Small intestine (tissue), 7 donors: ENCODE measurements around the gene CAMK2G. TPM values are rescaled to one million over a fixed set of nuclear protein-coding genes. Genes with fewer than 3 reads are reported as not detected.

ENCODE experiments used
- DNase-seq, 2 donors: peaks; one replicate each; pipeline versions ENCODE4 v3.0.0 to v3.0.0-alpha.2; 2013
- FAIRE-seq: peaks from 2 replicates; lab custom pipeline; 2012; peaks lifted over from hg19 to GRCh38; lab: Jason Lieb, UNC
- H3K27ac ChIP-seq, 3 donors: one replicate each; pipeline ENCODE4 v1.5.1; 2013; ENCODE audit warnings: low read length in 2 of 3, mild to moderate bottlenecking in 2 of 3, control low read depth in 1 of 3, inconsistent platforms in 1 of 3, low read depth in 1 of 3, moderate library complexity in 1 of 3
- H3K27me3 ChIP-seq, 3 donors: one replicate each; pipeline ENCODE4 v1.6.1; 2013; ENCODE audit warnings: low read length in 3 of 3, inconsistent platforms in 1 of 3; ENCODE audit not compliant: control insufficient read depth in 3 of 3, insufficient read depth in 3 of 3
- H3K36me3 ChIP-seq, 3 donors: one replicate each; pipeline ENCODE4 v1.6.1; 2013; ENCODE audit warnings: low read length in 3 of 3, inconsistent platforms in 1 of 3, low read depth in 1 of 3, mild to moderate bottlenecking in 1 of 3, moderate library complexity in 1 of 3; ENCODE audit not compliant: control insufficient read depth in 3 of 3, insufficient read depth in 2 of 3
- H3K4me1 ChIP-seq, 3 donors: one replicate each; pipeline ENCODE4 v1.6.1; 2013; ENCODE audit warnings: low read length in 2 of 3, inconsistent platforms in 1 of 3, low read depth in 1 of 3, mild to moderate bottlenecking in 1 of 3, moderate library complexity in 1 of 3; ENCODE audit not compliant: control insufficient read depth in 3 of 3, insufficient read depth in 2 of 3
- H3K4me3 ChIP-seq, 3 donors: one replicate each; pipeline ENCODE4 v1.5.1; 2013; ENCODE audit warnings: low read length in 3 of 3, control low read depth in 1 of 3, inconsistent platforms in 1 of 3, low read depth in 1 of 3, mild to moderate bottlenecking in 1 of 3, moderate library complexity in 1 of 3
- H3K9me3 ChIP-seq, 2 donors: one replicate each; pipeline ENCODE4 v1.6.1; 2013; ENCODE audit warnings: low read depth in 1 of 2, low read length in 1 of 2; ENCODE audit not compliant: control insufficient read depth in 2 of 2, insufficient read depth in 1 of 2
- WGBS, 3 donors: extraction: QIAGEN DNeasy Blood & Tissue Kit; methylation state at CpG; one replicate each; pipeline ENCODE4 v1.1.7; 2013; 5-methylcytosine and 5-hydroxymethylcytosine counted together
- polyA plus RNA-seq, 4 donors: library from polyadenylated mRNA; stranded (reverse) in 3 of 4; unstranded in 1 of 4; fragments of 200-250 nt in 3 of 4; fragments of 120-200 nt in 1 of 4; gene quantifications; one replicate each; pipeline versions ENCODE4 v1.2.1 to v1.2.3, GENCODE V29; 2013
- donor health status: healthy with polysubstance abuse.
- donor health status: control.
- donor health status: control.
- donor health status: Bipolar disorder and iron deficiency.
- donor health status: healthy.

Gene CAMK2G
- polyA plus RNA-seq, 4 donors: 33.1 to 74.9 (median 46.8) TPM

GRCh38 chr10:73785721-73786511 is 88.4 kb downstream of the CAMK2G start:
- Histone ChIP-seq H3K4me1 (peaks cover 2 to 23% (median 15%) of the 10 kb centered on the region in 3 donors), H3K36me3 (peaks cover 8 to 37% (median 11%) of the 10 kb centered on the region in 3 donors), H3K9me3 (no peaks in the 10 kb centered on the region), H3K4me3 (peak overlapping the region; percentile 81 to 90 (median 87)), H3K27ac (peak overlapping the region; percentile 86 to 89 (median 87)), H3K27me3 (no peaks in the 10 kb centered on the region)
- FAIRE-seq (no peak), DNase-seq (peak; percentile 36 to 71)
- 0 to 1% (median 0%) methylated on average over 49 to 54 of the region's 54 CpGs for WGBS, 3 donors

DNA sequence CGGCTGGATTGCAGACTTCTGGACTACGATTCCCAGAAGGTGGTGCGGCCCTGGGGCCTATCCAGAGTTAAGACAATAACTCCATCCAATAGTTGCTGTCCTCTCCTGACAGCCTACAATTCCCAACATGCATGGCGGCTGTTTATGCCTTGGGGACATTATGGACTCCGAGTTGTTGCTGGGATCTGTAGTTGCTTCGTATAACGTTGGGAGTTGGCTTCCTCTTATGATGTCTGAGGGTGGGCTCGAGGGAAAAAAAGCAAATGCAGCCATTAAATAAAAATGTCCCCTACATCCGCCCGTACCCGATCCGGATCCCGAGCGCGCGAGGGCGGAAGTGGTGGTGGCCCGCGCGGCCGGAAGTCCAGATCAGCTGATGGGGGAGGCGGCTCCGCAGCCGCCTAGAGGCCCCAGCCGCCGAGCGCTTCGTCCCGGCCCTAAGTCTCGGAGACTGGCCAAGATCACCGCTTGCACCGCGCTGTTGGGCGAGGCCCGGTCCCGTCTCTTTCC is 89.1 kb downstream of the CAMK2G start, which contains the start of gene ZSWIM8:
Gene ZSWIM8 (plus strand): TSS at position 396 of the 510 bp plus-strand sequence. CDS start 273 bp downstream, outside the sequence.
- peak; percentile 84 for FAIRE-seq
- peak; percentile 95 to 97 for DNase-seq
- H3K4me3 ChIP-seq: peak within 1 kb of the TSS; percentile 81 to 90 (median 87)
- H3K9me3 ChIP-seq: no peaks in the 10 kb centered on the region
- H3K36me3 ChIP-seq: peaks cover 3 to 31% (median 11%) of the 10 kb centered on the region in 3 donors
- peaks cover 2 to 30% (median 21%) of the 10 kb centered on the region in 3 donors for H3K4me1 ChIP-seq
- H3K27me3 ChIP-seq: no peaks in the 10 kb centered on the region
- peak within 1 kb of the TSS; percentile 86 to 89 (median 87) for H3K27ac ChIP-seq
- 0 to 1% (median 0%) methylated on average over 35 to 36 of the region's 36 CpGs for WGBS, 3 donors

- DNase-seq: no peak
- Histone ChIP-seq H3K4me3 (peak overlapping the region in 2 of 3 donors; percentile 77 to 92), H3K27me3 (no peaks in the 10 kb centered on the region), H3K36me3 (peaks cover 0 to 20% (median 0%) of the 10 kb centered on the region in 3 donors), H3K4me1 (peaks cover 2 to 30% (median 15%) of the 10 kb centered on the region in 3 donors), H3K27ac (no peak overlapping the region), H3K9me3 (no peaks in the 10 kb centered on the region)
- 31 to 39% (median 36%) methylated on average over 2 of the region's 2 CpGs for WGBS, 3 donors
- FAIRE-seq: no peak
Measured at GRCh38 chr10:73782749-73783085, 91.6 kb downstream of the CAMK2G start.

DNA sequence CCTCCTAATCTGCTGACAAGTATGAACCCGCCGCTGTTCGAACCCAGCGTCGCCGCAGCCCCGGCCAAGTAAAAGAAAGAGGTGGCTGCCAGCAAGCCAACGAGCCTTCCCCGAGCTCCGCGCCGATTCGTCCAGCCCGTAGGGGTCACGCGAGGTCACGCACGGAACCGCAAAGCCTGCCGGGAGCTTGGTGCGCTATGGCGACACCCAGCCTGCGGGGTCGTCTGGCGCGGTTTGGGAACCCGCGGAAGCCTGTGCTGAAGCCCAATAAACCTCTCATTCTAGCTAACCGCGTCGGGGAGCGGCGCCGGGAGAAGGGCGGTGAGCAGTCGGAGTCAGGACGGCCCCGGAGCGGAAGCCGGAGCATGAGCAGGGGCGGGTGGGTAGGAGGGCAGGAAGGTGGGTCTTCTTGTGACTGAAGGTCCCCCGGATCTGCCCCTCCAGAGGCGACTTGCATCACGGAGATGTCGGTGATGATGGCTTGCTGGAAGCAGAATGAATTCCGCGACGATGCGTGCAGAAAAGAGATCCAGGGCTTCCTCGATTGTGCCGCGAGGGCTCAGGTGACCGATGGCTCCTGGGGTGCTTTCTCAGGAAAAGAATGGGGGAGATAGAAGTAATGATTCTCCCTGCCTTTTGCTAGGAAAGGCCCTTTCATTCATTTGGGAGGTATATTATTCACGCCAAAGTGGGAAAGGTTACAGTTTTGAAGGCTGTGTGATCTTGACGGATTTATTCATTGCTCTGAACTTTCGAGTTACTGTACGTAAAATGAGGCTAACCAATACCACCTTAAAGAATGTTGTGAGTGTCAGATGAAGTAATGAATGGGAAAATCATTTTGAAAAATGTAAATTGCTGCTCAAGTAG is 92.2 kb downstream of the CAMK2G start, which contains the start of gene CHCHD1:
Gene CHCHD1 (plus strand): TSS at position 170 of the 870 bp plus-strand sequence. CDS start 28 bp downstream, at position 198.
- no peak for FAIRE-seq
- H3K27ac ChIP-seq: peak within 1 kb of the TSS; percentile 84 to 91 (median 89)
- peaks cover 0 to 18% (median 0%) of the 10 kb centered on the region in 3 donors for H3K36me3 ChIP-seq
- 0 to 1% (median 0%) methylated on average over 57 of the region's 57 CpGs for WGBS, 3 donors
- peak within 1 kb of the TSS; percentile 77 to 92 (median 89) for H3K4me3 ChIP-seq
- H3K27me3 ChIP-seq: no peaks in the 10 kb centered on the region
- peaks cover 2 to 25% (median 15%) of the 10 kb centered on the region in 3 donors for H3K4me1 ChIP-seq
- DNase-seq: peak; percentile 87 to 95
- H3K9me3 ChIP-seq: no peaks in the 10 kb centered on the region

DNA sequence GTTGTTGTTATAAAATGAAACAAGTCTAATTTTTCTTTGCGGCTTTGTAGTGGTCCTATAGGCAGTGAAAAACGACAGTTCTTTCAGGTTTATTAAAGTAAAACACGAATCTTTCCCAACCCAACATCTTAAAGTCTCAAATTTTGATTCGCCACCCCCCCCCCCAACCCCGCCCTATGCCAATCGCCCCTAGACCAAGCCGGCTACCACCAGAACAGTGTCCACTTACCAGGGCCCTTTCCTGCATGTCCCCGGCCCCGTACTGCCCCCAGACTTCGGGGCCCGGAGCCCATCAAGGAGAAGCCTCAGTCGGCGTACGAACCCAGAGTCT is 92.8 kb downstream of the CAMK2G start:
- DNase-seq (no peak), FAIRE-seq (no peak)
- H3K27ac ChIP-seq: peak overlapping the region; percentile 84 to 91 (median 89)
- H3K9me3 ChIP-seq: no peaks in the 10 kb centered on the region
- WGBS, 3 donors: 1 to 2% (median 2%) methylated on average over 8 to 14 of the region's 14 CpGs
- H3K36me3 ChIP-seq: peaks cover 0 to 18% (median 0%) of the 10 kb centered on the region in 3 donors
- H3K4me3 ChIP-seq: peak overlapping the region; percentile 77 to 92 (median 89)
- H3K4me1 ChIP-seq: peaks cover 2 to 21% (median 15%) of the 10 kb centered on the region in 3 donors
- H3K27me3 ChIP-seq: no peaks in the 10 kb centered on the region

GRCh38 chr10:73780966-73781365 is 93.4 kb downstream of the CAMK2G start:
- H3K27me3 ChIP-seq: no peaks in the 10 kb centered on the region
- no peaks in the 10 kb centered on the region for H3K9me3 ChIP-seq
- 7 to 15% (median 13%) methylated on average over 11 of the region's 11 CpGs for WGBS, 3 donors
- peak overlapping the region in 1 of 3 donors; percentile 38 for H3K27ac ChIP-seq
- FAIRE-seq (no peak), DNase-seq (peak in 1 of 2 donors; percentile 23)
- H3K4me1 ChIP-seq: peaks cover 2 to 21% (median 15%) of the 10 kb centered on the region in 3 donors
- peak overlapping the region in 2 of 3 donors; percentile 77 to 92 for H3K4me3 ChIP-seq
- peaks cover 0 to 22% (median 0%) of the 10 kb centered on the region in 3 donors for H3K36me3 ChIP-seq

DNA sequence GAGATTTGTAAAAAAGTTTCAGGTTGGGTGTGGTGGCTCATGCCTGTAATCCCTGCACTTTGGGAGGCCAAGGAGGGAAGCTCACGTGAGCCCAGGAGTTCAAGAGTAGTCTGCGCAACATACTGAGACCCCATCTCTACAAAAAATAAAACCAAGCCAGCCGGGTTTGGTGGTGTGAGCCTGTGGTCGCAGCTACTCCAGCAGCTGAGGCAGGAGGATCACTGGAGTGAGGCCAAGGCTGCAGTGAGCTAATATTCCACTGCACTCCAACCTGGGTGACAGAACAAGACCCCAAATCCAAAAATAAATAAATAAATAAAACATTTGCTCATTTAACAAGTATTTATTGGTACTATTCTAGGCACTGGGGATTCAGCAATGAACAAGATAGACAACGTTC is 94.1 kb downstream of the CAMK2G start:
- no peak for FAIRE-seq
- peaks cover 0 to 22% (median 0%) of the 10 kb centered on the region in 3 donors for H3K36me3 ChIP-seq
- no peaks in the 10 kb centered on the region for H3K9me3 ChIP-seq
- no peak overlapping the region for H3K27ac ChIP-seq
- no peak overlapping the region for H3K4me3 ChIP-seq
- no peaks in the 10 kb centered on the region for H3K27me3 ChIP-seq
- 55 to 74% (median 59%) methylated on average over 5 of the region's 5 CpGs for WGBS, 3 donors
- peaks cover 3 to 21% (median 15%) of the 10 kb centered on the region in 3 donors for H3K4me1 ChIP-seq
- DNase-seq: no peak
